ENCODE data around the gene CHL1. TPM values are rescaled to one million over a fixed set of nuclear protein-coding genes. Genes with fewer than 3 reads are reported as not detected.

Gene CHL1
- total RNA-seq, 1 experiment from 2014 or later: not detected

DNA sequence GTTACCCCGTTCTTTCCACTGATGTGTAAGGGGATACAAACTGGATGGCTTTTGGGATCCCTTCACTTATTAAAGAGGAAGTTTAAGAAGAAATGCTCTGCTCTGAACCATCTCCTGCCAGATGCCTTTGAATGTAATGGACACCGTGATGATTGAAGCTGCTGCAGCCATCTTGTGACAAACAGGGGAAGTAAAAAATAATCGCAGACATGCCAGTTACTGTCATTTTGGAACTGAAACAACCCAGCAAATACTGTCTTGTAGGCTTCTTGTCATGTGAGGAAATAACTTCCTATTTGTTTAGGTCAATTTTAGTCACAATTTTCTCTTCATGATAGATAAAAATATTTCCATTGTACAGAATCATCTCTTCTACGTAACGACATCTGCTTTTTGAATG is 224.0 kb downstream of the CHL1 start:
- no peaks in the 10 kb centered on the region for H3K79me2 ChIP-seq (ENCODE audit: low read depth)
- ChIA-PET POLR2A (ENCODE audit: unreplicated experiment) (no interaction called here), CTCF (no interaction called here)
- H3K9me3 ChIP-seq (ENCODE audit: insufficient read depth, low read depth): no peaks in the 10 kb centered on the region
- H3K4me2 ChIP-seq: no peak overlapping the region
- TF ChIP-seq EZH2 (IDR thresholded peaks at IDR 0.05; ENCODE audit: low read depth): no peak
- TF ChIP-seq, protein P1, sequence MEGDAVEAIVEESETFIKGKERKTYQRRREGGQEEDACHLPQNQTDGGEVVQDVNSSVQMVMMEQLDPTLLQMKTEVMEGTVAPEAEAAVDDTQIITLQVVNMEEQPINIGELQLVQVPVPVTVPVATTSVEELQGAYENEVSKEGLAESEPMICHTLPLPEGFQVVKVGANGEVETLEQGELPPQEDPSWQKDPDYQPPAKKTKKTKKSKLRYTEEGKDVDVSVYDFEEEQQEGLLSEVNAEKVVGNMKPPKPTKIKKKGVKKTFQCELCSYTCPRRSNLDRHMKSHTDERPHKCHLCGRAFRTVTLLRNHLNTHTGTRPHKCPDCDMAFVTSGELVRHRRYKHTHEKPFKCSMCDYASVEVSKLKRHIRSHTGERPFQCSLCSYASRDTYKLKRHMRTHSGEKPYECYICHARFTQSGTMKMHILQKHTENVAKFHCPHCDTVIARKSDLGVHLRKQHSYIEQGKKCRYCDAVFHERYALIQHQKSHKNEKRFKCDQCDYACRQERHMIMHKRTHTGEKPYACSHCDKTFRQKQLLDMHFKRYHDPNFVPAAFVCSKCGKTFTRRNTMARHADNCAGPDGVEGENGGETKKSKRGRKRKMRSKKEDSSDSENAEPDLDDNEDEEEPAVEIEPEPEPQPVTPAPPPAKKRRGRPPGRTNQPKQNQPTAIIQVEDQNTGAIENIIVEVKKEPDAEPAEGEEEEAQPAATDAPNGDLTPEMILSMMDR (conservative IDR thresholded peaks at IDR 0.05): no peak
- H3K27ac ChIP-seq: no peak overlapping the region
- no peaks in the 10 kb centered on the region; the same call in 1 of the 2 replicates for H3K4me1 ChIP-seq (replicated peaks; ENCODE audit: insufficient read depth)
- H3K9me2 ChIP-seq (ENCODE audit: insufficient read depth): no peaks in the 10 kb centered on the region
- no peaks in the 10 kb centered on the region for H4K20me1 ChIP-seq (ENCODE audit: insufficient read depth)
- H3K36me3 ChIP-seq (ENCODE audit: low read depth): no peaks in the 10 kb centered on the region
- no TSS peak for BruUV-seq (replicated peaks)
- intact Hi-C loops (cut with micrococcal nuclease; ENCODE audit: unreplicated experiment): no loop called here
- H3K4me3 ChIP-seq: no peak overlapping the region
- no peak overlapping the region for H2AFZ ChIP-seq
- H3K27me3 ChIP-seq (ENCODE audit: insufficient read depth, low read depth): no peaks in the 10 kb centered on the region
- H3F3A ChIP-seq (ENCODE audit: insufficient read depth, low read depth): no peaks in the 10 kb centered on the region
- DNase-seq: no peak

DNA sequence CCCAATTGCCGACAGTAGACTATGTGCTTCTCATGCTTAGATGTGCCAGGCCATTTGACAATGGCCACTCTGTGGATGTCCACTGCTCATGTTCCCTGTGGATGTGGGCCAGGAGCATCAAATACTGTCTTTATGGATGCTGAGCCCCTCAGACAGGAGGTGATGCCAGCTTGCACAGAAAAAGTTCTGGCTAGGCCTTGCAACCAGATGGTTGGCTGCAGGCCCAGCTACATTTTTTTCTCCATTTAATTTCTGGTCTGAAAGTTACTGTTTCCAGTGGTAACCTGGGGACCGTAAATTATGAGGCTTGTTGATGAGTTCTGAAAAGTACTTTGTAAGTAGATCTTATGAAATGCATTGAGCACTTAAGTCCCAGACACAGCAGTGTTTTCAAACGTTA is 228.5 kb downstream of the CHL1 start:
- CTCF ChIA-PET: no interaction called here

GRCh38 chr3:426072-426471 is 229.5 kb downstream of the CHL1 start:
- intact Hi-C loops (cut with micrococcal nuclease; ENCODE audit: unreplicated experiment): no loop called here
- Histone ChIP-seq H3K4me2 (peak overlapping the region; percentile 23; the same call in 1 of the 2 replicates), H4K20me1 (ENCODE audit: insufficient read depth) (no peaks in the 10 kb centered on the region), H3K4me1 (replicated peaks; ENCODE audit: insufficient read depth) (no peaks in the 10 kb centered on the region; the same call in 1 of the 2 replicates), H3K27ac (peak overlapping the region; percentile 46; the same call in 1 of the 2 replicates), H3K27me3 (ENCODE audit: insufficient read depth, low read depth) (no peaks in the 10 kb centered on the region), H3F3A (ENCODE audit: insufficient read depth, low read depth) (no peaks in the 10 kb centered on the region), H3K9me2 (ENCODE audit: insufficient read depth) (no peaks in the 10 kb centered on the region), H3K4me3 (no peak overlapping the region), H3K36me3 (ENCODE audit: low read depth) (no peaks in the 10 kb centered on the region), H3K9me3 (ENCODE audit: insufficient read depth, low read depth) (no peaks in the 10 kb centered on the region), H2AFZ (no peak overlapping the region), H3K79me2 (ENCODE audit: low read depth) (no peaks in the 10 kb centered on the region)
- no peak for DNase-seq
- ChIA-PET CTCF (no interaction called here), POLR2A (ENCODE audit: unreplicated experiment) (no interaction called here)
- no TSS peak for BruUV-seq (replicated peaks)
- TF ChIP-seq, protein P1 (conservative IDR thresholded peaks at IDR 0.05): no peak
- no peak for TF ChIP-seq EZH2 (IDR thresholded peaks at IDR 0.05; ENCODE audit: low read depth)

More for the DNA sequence above, 228.5 kb downstream of the CHL1 start:
- POLR2A ChIA-PET (ENCODE audit: unreplicated experiment): no interaction called here
- no peak overlapping the region for H3K27ac ChIP-seq
- no peaks in the 10 kb centered on the region for H3K36me3 ChIP-seq (ENCODE audit: low read depth)
- DNase-seq: no peak
- no peak overlapping the region for H3K4me2 ChIP-seq
- intact Hi-C loops (cut with micrococcal nuclease; ENCODE audit: unreplicated experiment): no loop called here
- H3K4me1 ChIP-seq (replicated peaks; ENCODE audit: insufficient read depth): no peaks in the 10 kb centered on the region; the same call in 1 of the 2 replicates
- H3K4me3 ChIP-seq: no peak overlapping the region
- no peaks in the 10 kb centered on the region for H3F3A ChIP-seq (ENCODE audit: insufficient read depth, low read depth)
- no peaks in the 10 kb centered on the region for H3K9me2 ChIP-seq (ENCODE audit: insufficient read depth)
- H3K27me3 ChIP-seq (ENCODE audit: insufficient read depth, low read depth): no peaks in the 10 kb centered on the region
- TF ChIP-seq, protein P1 (conservative IDR thresholded peaks at IDR 0.05): no peak
- no peak for TF ChIP-seq EZH2 (IDR thresholded peaks at IDR 0.05; ENCODE audit: low read depth)
- no peaks in the 10 kb centered on the region for H3K9me3 ChIP-seq (ENCODE audit: insufficient read depth, low read depth)
- no peaks in the 10 kb centered on the region for H4K20me1 ChIP-seq (ENCODE audit: insufficient read depth)
- H2AFZ ChIP-seq: no peak overlapping the region
- no TSS peak for BruUV-seq (replicated peaks)
- no peaks in the 10 kb centered on the region for H3K79me2 ChIP-seq (ENCODE audit: low read depth)
